Caco-2 (cell line): Measurements from ENCODE around the gene ZSCAN5B. TPM values are rescaled to one million over a fixed set of nuclear protein-coding genes. Genes with fewer than 3 reads are reported as not detected.

ENCODE experiments used
- BruUV-seq: library from RNA; stranded (reverse); fragments of 400-500 nt; replicated peaks from 2 replicates; lab custom pipeline; 2021; lab: Mats Ljungman, UMichigan
- CTCF ChIA-PET: fragments of 300-600 bp; sonication (Branson Sonifier 250); formaldehyde crosslinking; loops from one replicate; lab custom pipeline; 2022; ENCODE audit warnings: antibody characterized with exemption; lab: Charles Lee
- POLR2A ChIA-PET: fragments of 300-600 bp; sonication (Branson Sonifier 250); formaldehyde crosslinking; loops from one replicate; lab custom pipeline; 2022; ENCODE audit warnings: antibody characterized with exemption; lab: Charles Lee
- DNase-seq, 2 experiments: peaks; one replicate each; pipeline versions ENCODE4 v3.0.0 to v3.0.0-alpha.2; 2020 to 2022
- H3K27me3 ChIP-seq: replicated peaks from 2 replicates; pipeline ENCODE4 v1.6.0; 2011; ENCODE audit warnings: low read length; ENCODE audit not compliant: control insufficient read depth, insufficient read depth
- H3K36me3 ChIP-seq: 2 replicates; pipeline ENCODE4 v1.5.1; 2011; ENCODE audit warnings: low read length; ENCODE audit not compliant: control insufficient read depth, insufficient read depth
- H3K4me1 ChIP-seq: fragments of 250-450 bp; sonication (Bioruptor Pico); 2 replicates; pipeline ENCODE4 v1.5.1; 2020; ENCODE audit warnings: mild to moderate bottlenecking
- H3K4me3 ChIP-seq: 2 replicates; pipeline ENCODE4 v1.5.1; 2011; ENCODE audit warnings: low read depth, mild to moderate bottlenecking, control low read depth, low read length
- H3K9me3 ChIP-seq: fragments of 250-450 bp; sonication (Bioruptor Pico); 2 replicates; pipeline ENCODE4 v1.5.1; 2020; ENCODE audit warnings: mild to moderate bottlenecking, moderate library complexity
- H3K27ac Mint-ChIP-seq: one replicate; pipeline ENCODE4 v1.8.0; 2022; ENCODE audit warnings: mixed read lengths; ENCODE audit not compliant: unreplicated experiment
- H3K27me3 Mint-ChIP-seq: one replicate; pipeline ENCODE4 v1.8.0; 2022; ENCODE audit warnings: mixed read lengths; ENCODE audit not compliant: insufficient read depth, unreplicated experiment
- H3K36me3 Mint-ChIP-seq: one replicate; pipeline ENCODE4 v1.8.0; 2022; ENCODE audit warnings: mild to moderate bottlenecking, mixed read lengths; ENCODE audit not compliant: insufficient read depth, unreplicated experiment
- H3K4me1 Mint-ChIP-seq: one replicate; pipeline ENCODE4 v1.8.0; 2022; ENCODE audit warnings: low read depth, mixed read lengths; ENCODE audit not compliant: unreplicated experiment
- H3K4me3 Mint-ChIP-seq: one replicate; pipeline ENCODE4 v1.8.0; 2022; ENCODE audit warnings: mild to moderate bottlenecking, moderate library complexity, mixed read lengths; ENCODE audit not compliant: unreplicated experiment
- H3K9me3 Mint-ChIP-seq: one replicate; pipeline ENCODE4 v1.8.0; 2022; ENCODE audit warnings: mixed read lengths; ENCODE audit not compliant: unreplicated experiment
- CTCF ChIP-seq, 2 experiments: fragments of 200-600 bp in 1 of 2; IDR thresholded peaks; 1 replicate in 1 of 2; 2 replicates in 1 of 2; pipeline versions ENCODE4 v1.5.1 to v1.8.0; 2011 to 2022; ENCODE audit warnings: antibody characterized with exemption in 1 of 2, control low read depth in 1 of 2, inconsistent platforms in 1 of 2, low read depth in 1 of 2, low read length in 1 of 2, mild to moderate bottlenecking in 1 of 2, moderate library complexity in 1 of 2; ENCODE audit not compliant: insufficient read depth in 1 of 2, severe bottlenecking in 1 of 2, unreplicated experiment in 1 of 2
- intact Hi-C: fragments of 100-400 bp; cut with micrococcal nuclease; formaldehyde crosslinking; loops from one replicate; pipeline ENCODE4 v1.10.0; 2022; ENCODE audit not compliant: unreplicated experiment
- total RNA-seq: library from RNA; stranded (reverse); gene quantifications from 2 replicates; pipeline ENCODE4 v1.2.3, GENCODE V29; 2022

ZSCAN5B gene
- total RNA-seq, 1 experiment from 2014 or later: not detected

- H3K27ac Mint-ChIP-seq: no peak overlapping the region
- Histone ChIP-seq H3K4me1 (no peaks in the 10 kb centered on the region), H3K36me3 (no peaks in the 10 kb centered on the region), H3K27me3 (no peaks in the 10 kb centered on the region), H3K9me3 (no peaks in the 10 kb centered on the region), H3K4me3 (no peak overlapping the region)
- CTCF ChIA-PET: no interaction called here
- H3K9me3 Mint-ChIP-seq: no peaks in the 10 kb centered on the region
- intact Hi-C loops: no loop called here
- BruUV-seq: no TSS peak
- no peak for DNase-seq
- POLR2A ChIA-PET: no interaction called here
- H3K4me3 Mint-ChIP-seq: no peak overlapping the region
- H3K36me3 Mint-ChIP-seq: no peaks in the 10 kb centered on the region
- TF ChIP-seq CTCF (IDR thresholded peaks at IDR 0.05; ENCODE audit: insufficient read depth in 1 of 2, low read depth in 1 of 2, low read length in 1 of 2, severe bottlenecking in 1 of 2, unreplicated experiment in 1 of 2): no peak
- no peaks in the 10 kb centered on the region for H3K4me1 Mint-ChIP-seq
- no peaks in the 10 kb centered on the region for H3K27me3 Mint-ChIP-seq
Measured at GRCh38 chr19:56223481-56223880, 25.9 kb upstream of the ZSCAN5B start.

DNA sequence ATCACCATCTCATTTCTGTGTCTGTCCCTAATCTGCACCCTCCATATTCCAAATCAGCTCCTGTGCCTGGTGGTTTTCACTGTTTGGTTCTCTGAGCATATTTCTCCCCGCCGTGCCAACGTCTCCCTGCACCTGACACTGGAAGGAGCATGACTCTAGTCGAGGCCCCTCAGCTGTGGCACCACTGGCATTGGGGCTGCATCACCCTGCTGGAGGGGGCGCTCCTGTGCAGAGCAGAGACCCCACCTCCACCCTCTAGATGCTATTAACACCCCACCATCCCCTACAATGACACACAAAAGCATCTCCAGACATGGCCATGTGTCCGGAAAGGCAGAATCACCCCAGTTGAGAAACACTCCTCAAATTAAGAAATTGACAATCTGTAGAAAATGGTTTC lies 25.3 kb upstream of the ZSCAN5B start:
- intact Hi-C loops: no loop called here
- TF ChIP-seq CTCF (IDR thresholded peaks at IDR 0.05; ENCODE audit: insufficient read depth in 1 of 2, low read depth in 1 of 2, low read length in 1 of 2, severe bottlenecking in 1 of 2, unreplicated experiment in 1 of 2): no peak
- Mint-ChIP-seq H3K27ac (no peak overlapping the region), H3K9me3 (no peaks in the 10 kb centered on the region), H3K4me3 (no peak overlapping the region), H3K4me1 (no peaks in the 10 kb centered on the region), H3K36me3 (no peaks in the 10 kb centered on the region), H3K27me3 (no peaks in the 10 kb centered on the region)
- H3K4me1 ChIP-seq: no peaks in the 10 kb centered on the region
- ChIA-PET CTCF (interaction anchor here (1.5 kb wide), 1 partner anchor 157 kb away, joined by 6 read pairs; no protein-coding TSS in a partner anchor), POLR2A (no interaction called here)
- H3K9me3 ChIP-seq: no peaks in the 10 kb centered on the region
- no peak overlapping the region for H3K4me3 ChIP-seq
- no peaks in the 10 kb centered on the region for H3K27me3 ChIP-seq
- no TSS peak for BruUV-seq
- H3K36me3 ChIP-seq: no peaks in the 10 kb centered on the region
- DNase-seq: no peak

GRCh38 chr19:56221851-56222250 lies 24.3 kb upstream of the ZSCAN5B start:
- CTCF ChIA-PET: interaction anchor here (0.6 to 1.5 kb wide), 2 partner anchors 156 to 638 kb away, joined by 3 to 6 read pairs; no protein-coding TSS in a partner anchor
- no peaks in the 10 kb centered on the region for H3K4me1 ChIP-seq
- H3K36me3 ChIP-seq: no peaks in the 10 kb centered on the region
- Mint-ChIP-seq H3K27me3 (no peaks in the 10 kb centered on the region), H3K9me3 (no peaks in the 10 kb centered on the region), H3K36me3 (no peaks in the 10 kb centered on the region), H3K4me3 (no peak overlapping the region), H3K27ac (no peak overlapping the region), H3K4me1 (no peaks in the 10 kb centered on the region)
- TF ChIP-seq CTCF (IDR thresholded peaks at IDR 0.05; ENCODE audit: insufficient read depth in 1 of 2, low read depth in 1 of 2, low read length in 1 of 2, severe bottlenecking in 1 of 2, unreplicated experiment in 1 of 2): no peak
- POLR2A ChIA-PET: no interaction called here
- no peaks in the 10 kb centered on the region for H3K9me3 ChIP-seq
- H3K27me3 ChIP-seq: no peaks in the 10 kb centered on the region
- no TSS peak for BruUV-seq
- intact Hi-C loops: no loop called here
- no peak overlapping the region for H3K4me3 ChIP-seq
- DNase-seq: no peak
